AG20443 (cell line): ENCODE results near the gene PSMB11.
A peak's percentile ranks its signal among the peaks of the same experiment; 100 is the strongest.

Experiments
- DNase-seq: peaks from one replicate; pipeline ENCODE4 v3.0.0; 2012; ENCODE audit warnings: low spot score, mixed read lengths

Gene PSMB11

GRCh38 chr14:23043754-23044153, 1.7 kb downstream of the PSMB11 start:
- no peak for DNase-seq

GRCh38 chr14:23044840-23045239, 2.8 kb downstream of the PSMB11 start:
- DNase-seq = no peak

- DNase-seq = no peak
These were observed 3.7 kb downstream of the PSMB11 start for GRCh38 chr14:23045419-23046357.

- DNase-seq = no peak
These were observed 5.1 kb downstream of the PSMB11 start for GRCh38 chr14:23047034-23047634.

GRCh38 chr14:23047751-23048693, 6.0 kb downstream of the PSMB11 start:
- no peak for DNase-seq

- DNase-seq = no peak
These were observed 7.0 kb downstream of the PSMB11 start for GRCh38 chr14:23049011-23049410.

GRCh38 chr14:23051141-23052057, 9.4 kb downstream of the PSMB11 start:
- DNase-seq = no peak

GRCh38 chr14:23052182-23052623, 10.2 kb downstream of the PSMB11 start:
- peak; percentile 31 for DNase-seq

GRCh38 chr14:23052671-23053070, 10.7 kb downstream of the PSMB11 start:
- no peak for DNase-seq

GRCh38 chr14:23053426-23053825, 11.4 kb downstream of the PSMB11 start:
- DNase-seq = no peak

GRCh38 chr14:23054000-23054811, 12.2 kb downstream of the PSMB11 start:
- DNase-seq = peak; percentile 32

- no peak for DNase-seq
These were observed 13.1 kb downstream of the PSMB11 start for GRCh38 chr14:23055147-23055550.

GRCh38 chr14:23055621-23056144, 13.7 kb downstream of the PSMB11 start:
- peak; percentile 28 for DNase-seq

- peak; percentile 89 for DNase-seq
These were observed 14.3 kb downstream of the PSMB11 start for GRCh38 chr14:23056145-23056955.

GRCh38 chr14:23056956-23057756, 15.1 kb downstream of the PSMB11 start, which contains the start of gene CDH24:
TSS of gene CDH24 (minus strand) at chr14:23057520. CDS start at chr14:23055733, 1,787 bp downstream.
- peak; percentile 89 for DNase-seq

- peak; percentile 89 for DNase-seq
These were observed 16.0 kb downstream of the PSMB11 start for GRCh38 chr14:23057757-23058653.
